ENCODE results near the gene SHC3. TPM values are rescaled to one million over a fixed set of nuclear protein-coding genes. Genes with fewer than 3 reads are reported as not detected.

The SHC3 gene
- total RNA-seq, 2 experiments from 2014 or later: 0.03 TPM; not detected in 1

DNA sequence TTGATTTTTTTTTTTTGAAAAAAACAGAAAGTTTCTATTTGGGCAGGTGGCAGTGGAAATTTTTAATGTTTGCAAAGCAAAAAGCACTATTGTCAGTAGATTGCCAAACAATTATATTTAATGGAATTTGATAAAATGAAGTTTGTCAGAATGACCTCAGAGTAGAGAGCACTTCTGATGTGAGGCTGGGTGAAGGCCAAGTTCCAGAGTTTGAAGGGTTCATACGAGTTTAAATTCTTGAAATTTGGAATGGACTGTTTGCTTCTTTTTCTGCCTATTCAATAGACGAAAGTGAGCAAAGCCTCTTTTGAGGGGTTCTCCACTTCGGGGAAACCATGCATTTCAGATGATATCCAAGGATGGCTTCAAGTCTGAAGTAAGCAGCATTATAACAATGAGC lies 7.4 kb downstream of the SHC3 start:
- Histone ChIP-seq H3K9me3 (ENCODE audit: low read length) (no peaks in the 10 kb centered on the region), H4K20me1 (ENCODE audit: insufficient read depth, low read length) (no peaks in the 10 kb centered on the region), H3K36me3 (ENCODE audit: insufficient read depth, low read length) (no peaks in the 10 kb centered on the region), H3K4me3 (ENCODE audit: low read depth, low read length, poor library complexity, severe bottlenecking) (no peak overlapping the region), H3K4me1 (ENCODE audit: insufficient read depth, low read length, poor library complexity, severe bottlenecking) (no peaks in the 10 kb centered on the region), H3K9me2 (ENCODE audit: insufficient read depth, low read length) (no peaks in the 10 kb centered on the region), H2AFZ (ENCODE audit: low read length) (no peak overlapping the region), H3K4me2 (ENCODE audit: low read length) (no peak overlapping the region), H3K79me2 (ENCODE audit: insufficient read depth, low read depth, low read length) (no peaks in the 10 kb centered on the region), H3K27ac (ENCODE audit: low read depth, low read length, poor library complexity, severe bottlenecking) (no peak overlapping the region)
- CTCF ChIA-PET (ENCODE audit: unreplicated experiment): no interaction called here
- intact Hi-C loops (cut with micrococcal nuclease; ENCODE audit: unreplicated experiment): no loop called here
- no peak for DNase-seq (ENCODE audit: low spot score)
- TF ChIP-seq, protein P1, sequence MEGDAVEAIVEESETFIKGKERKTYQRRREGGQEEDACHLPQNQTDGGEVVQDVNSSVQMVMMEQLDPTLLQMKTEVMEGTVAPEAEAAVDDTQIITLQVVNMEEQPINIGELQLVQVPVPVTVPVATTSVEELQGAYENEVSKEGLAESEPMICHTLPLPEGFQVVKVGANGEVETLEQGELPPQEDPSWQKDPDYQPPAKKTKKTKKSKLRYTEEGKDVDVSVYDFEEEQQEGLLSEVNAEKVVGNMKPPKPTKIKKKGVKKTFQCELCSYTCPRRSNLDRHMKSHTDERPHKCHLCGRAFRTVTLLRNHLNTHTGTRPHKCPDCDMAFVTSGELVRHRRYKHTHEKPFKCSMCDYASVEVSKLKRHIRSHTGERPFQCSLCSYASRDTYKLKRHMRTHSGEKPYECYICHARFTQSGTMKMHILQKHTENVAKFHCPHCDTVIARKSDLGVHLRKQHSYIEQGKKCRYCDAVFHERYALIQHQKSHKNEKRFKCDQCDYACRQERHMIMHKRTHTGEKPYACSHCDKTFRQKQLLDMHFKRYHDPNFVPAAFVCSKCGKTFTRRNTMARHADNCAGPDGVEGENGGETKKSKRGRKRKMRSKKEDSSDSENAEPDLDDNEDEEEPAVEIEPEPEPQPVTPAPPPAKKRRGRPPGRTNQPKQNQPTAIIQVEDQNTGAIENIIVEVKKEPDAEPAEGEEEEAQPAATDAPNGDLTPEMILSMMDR (conservative IDR thresholded peaks at IDR 0.05; ENCODE audit: low read length): no peak
- no peak for TF ChIP-seq EZH2phosphoT487 (IDR thresholded peaks at IDR 0.05; ENCODE audit: borderline replicate concordance, low read depth, low read length)
- POLR2A ChIA-PET: no interaction called here
- no TSS peak for BruUV-seq (replicated peaks)

DNA sequence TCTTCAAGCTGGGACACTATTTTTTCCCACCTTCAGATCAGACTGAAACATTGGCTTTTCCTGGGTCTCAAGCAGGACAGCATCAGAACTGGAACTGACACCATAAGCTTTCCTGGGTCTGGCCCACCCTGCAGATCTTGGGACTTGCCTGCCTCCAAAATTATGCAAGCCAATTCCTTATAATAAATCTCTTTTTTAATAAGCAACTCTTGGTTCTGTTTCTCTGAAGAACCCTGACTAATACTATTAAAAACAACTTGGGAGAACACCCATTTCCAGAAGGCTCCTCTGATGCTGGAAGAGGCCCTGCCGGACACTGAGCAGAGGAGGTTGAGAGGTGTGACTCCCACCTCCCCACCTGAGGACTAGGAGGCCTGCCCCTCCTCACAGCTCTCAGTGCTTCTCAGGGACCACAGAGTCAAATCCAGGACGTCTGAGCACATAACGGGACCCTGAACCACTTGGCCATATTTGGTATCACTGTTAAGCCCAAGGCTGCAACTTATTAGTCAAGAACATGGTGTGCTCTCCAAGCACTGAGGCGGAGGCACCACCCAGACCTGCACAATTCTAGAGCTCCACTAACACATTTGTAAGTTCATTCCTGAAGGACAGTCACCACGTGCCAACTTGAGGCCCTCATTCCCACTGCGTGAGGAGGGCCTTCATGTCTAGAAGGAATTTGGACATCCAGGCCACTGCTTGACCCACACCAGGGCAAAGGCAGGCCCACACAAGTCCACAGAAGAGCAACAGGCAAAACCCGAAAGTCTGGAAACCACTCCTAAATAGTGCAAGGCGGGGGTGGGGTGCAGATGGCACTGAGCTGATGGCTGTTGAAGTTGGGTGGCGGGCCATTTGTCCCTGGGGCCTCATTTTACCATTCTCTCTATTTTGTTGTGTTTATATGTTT lies 9.5 kb downstream of the SHC3 start:
- no peak overlapping the region for H3K4me2 ChIP-seq (ENCODE audit: low read length)
- no peaks in the 10 kb centered on the region for H4K20me1 ChIP-seq (ENCODE audit: insufficient read depth, low read length)
- no peak for TF ChIP-seq EZH2phosphoT487 (IDR thresholded peaks at IDR 0.05; ENCODE audit: borderline replicate concordance, low read depth, low read length)
- TF ChIP-seq, protein P1 (conservative IDR thresholded peaks at IDR 0.05; ENCODE audit: low read length): no peak
- no peaks in the 10 kb centered on the region for H3K36me3 ChIP-seq (ENCODE audit: insufficient read depth, low read length)
- no TSS peak for BruUV-seq (replicated peaks)
- H3K9me2 ChIP-seq (ENCODE audit: insufficient read depth, low read length): no peaks in the 10 kb centered on the region
- no peak overlapping the region for H3K27ac ChIP-seq (ENCODE audit: low read depth, low read length, poor library complexity, severe bottlenecking)
- ChIA-PET POLR2A (no interaction called here), CTCF (ENCODE audit: unreplicated experiment) (no interaction called here)
- no peaks in the 10 kb centered on the region for H3K4me1 ChIP-seq (ENCODE audit: insufficient read depth, low read length, poor library complexity, severe bottlenecking)
- no peak overlapping the region for H3K4me3 ChIP-seq (ENCODE audit: low read depth, low read length, poor library complexity, severe bottlenecking)
- no peaks in the 10 kb centered on the region for H3K9me3 ChIP-seq (ENCODE audit: low read length)
- H2AFZ ChIP-seq (ENCODE audit: low read length): no peak overlapping the region
- intact Hi-C loops (cut with micrococcal nuclease; ENCODE audit: unreplicated experiment): no loop called here
- no peak for DNase-seq (ENCODE audit: low spot score)
- H3K79me2 ChIP-seq (ENCODE audit: insufficient read depth, low read depth, low read length): no peaks in the 10 kb centered on the region

DNA sequence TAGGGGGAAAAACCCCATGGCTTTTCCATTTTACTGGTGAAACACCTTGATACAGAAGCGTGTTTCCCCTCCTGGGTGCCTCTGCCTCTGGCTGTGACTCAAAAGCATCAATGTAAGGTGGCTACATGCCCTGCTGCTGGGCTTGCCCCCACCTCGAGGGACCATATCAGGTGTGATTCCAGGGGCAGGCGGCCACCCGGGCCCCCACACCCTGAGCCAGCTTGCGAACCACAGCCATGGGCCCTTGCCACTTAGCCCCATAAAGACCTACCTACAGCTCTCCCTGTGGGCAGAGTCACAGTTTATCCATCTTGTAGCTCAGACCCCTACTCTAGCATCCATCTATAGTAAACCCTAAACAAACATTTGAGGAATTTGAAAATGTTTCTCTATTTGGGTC lies 10.8 kb downstream of the SHC3 start:
- Histone ChIP-seq H3K4me2 (ENCODE audit: low read length) (no peak overlapping the region), H3K4me3 (ENCODE audit: low read depth, low read length, poor library complexity, severe bottlenecking) (no peak overlapping the region), H3K36me3 (ENCODE audit: insufficient read depth, low read length) (no peaks in the 10 kb centered on the region), H2AFZ (ENCODE audit: low read length) (no peak overlapping the region), H3K9me3 (ENCODE audit: low read length) (no peaks in the 10 kb centered on the region), H3K9me2 (ENCODE audit: insufficient read depth, low read length) (no peaks in the 10 kb centered on the region), H3K27ac (ENCODE audit: low read depth, low read length, poor library complexity, severe bottlenecking) (no peak overlapping the region), H3K79me2 (ENCODE audit: insufficient read depth, low read depth, low read length) (no peaks in the 10 kb centered on the region), H4K20me1 (ENCODE audit: insufficient read depth, low read length) (no peaks in the 10 kb centered on the region), H3K4me1 (ENCODE audit: insufficient read depth, low read length, poor library complexity, severe bottlenecking) (no peaks in the 10 kb centered on the region)
- DNase-seq (ENCODE audit: low spot score): no peak
- intact Hi-C loops (cut with micrococcal nuclease; ENCODE audit: unreplicated experiment): no loop called here
- no peak for TF ChIP-seq EZH2phosphoT487 (IDR thresholded peaks at IDR 0.05; ENCODE audit: borderline replicate concordance, low read depth, low read length)
- TF ChIP-seq, protein P1 (conservative IDR thresholded peaks at IDR 0.05; ENCODE audit: low read length): no peak
- ChIA-PET CTCF (ENCODE audit: unreplicated experiment) (no interaction called here), POLR2A (no interaction called here)
- BruUV-seq (replicated peaks): no TSS peak
